ENCODE data around the gene DHDH.

DHDH gene

DNA sequence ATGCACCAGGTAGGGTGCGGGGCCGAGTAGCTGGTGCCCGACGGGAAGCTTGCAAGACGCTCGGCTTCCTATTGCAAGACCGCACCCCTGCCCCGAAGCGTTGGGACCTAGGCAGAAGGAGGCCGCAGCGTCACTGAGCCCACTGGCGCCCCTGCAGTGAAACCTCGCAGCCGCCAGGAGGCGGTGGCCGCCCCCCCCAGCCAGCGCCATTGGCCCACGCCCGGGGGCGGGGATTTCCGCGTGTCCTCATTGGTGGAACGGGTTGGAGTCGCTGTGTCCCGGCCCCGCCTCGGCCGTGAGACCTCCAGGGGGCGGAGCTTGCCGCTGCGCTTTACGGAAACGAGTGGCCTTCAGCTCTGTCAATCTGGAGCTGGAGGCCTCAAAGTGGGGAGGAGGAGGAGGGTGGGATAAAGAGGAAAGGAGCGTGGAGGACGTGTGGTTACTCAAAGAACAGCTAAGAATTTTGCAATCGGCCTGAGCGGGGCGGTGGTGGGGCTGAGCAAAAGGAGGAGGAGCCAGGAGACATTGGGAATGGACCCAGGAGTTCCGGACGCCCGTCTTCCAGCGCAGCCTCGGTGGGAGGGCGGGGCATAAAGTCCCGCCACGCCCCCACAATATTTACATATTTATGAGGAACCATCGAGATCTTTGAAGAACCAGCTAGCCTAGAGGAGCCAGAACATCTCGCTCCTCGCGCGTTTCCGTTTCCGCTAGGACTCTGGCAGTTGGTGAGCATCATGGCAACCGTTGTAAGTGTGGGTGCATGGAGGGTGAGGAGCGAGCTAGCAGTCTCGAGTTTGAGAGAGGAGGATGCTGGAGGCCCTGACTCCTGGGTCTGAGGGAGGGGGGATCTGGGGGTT, 59.9 kb downstream of the DHDH start, which contains the start of the genes GYS1 and RUVBL2:
TSS of gene GYS1 (minus strand) at position 135 of the 860 bp plus-strand sequence. CDS start 197 bp downstream, outside the sequence.
TSS of gene RUVBL2 (plus strand) at position 713 of the 860 bp plus-strand sequence. CDS start at position 738, 25 bp downstream.
- peak; percentile 100 for DNase-seq

DNA sequence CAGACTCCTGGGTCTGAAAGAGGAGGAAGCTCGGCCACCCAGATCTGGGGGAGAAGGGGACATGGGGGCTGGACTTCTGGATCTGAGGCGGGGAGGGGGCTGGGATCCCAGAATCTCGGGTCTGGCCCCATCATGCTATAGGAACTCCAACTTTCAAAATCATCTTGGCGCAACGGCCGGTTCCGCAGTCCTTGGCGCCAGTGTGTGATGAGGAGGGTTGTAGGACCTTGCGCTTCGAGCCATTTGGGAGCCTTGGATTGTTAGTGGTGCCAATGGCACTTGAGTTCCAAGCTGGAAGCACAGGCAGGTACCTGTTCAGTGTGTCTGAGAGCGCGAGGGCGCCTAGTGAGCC, 60.5 kb downstream of the DHDH start:
- peak; percentile 13 for DNase-seq

Measured in fibroblast of skin of right quadriceps (primary cell).